SK-N-SH (cell line): ENCODE measurements around the gene DENND2A. TPM values are rescaled to one million over a fixed set of nuclear protein-coding genes. Genes with fewer than 3 reads are reported as not detected.

Experiments used
- CTCF ChIA-PET: fragments of 300-600, 350-600 bp; formaldehyde crosslinking; extraction: SDS; loops from one replicate; lab custom pipeline; 2021; lab: Yijun Ruan, JAX
- POLR2A ChIA-PET: fragments of 350-600 bp; sonication (Branson Sonifier 250); formaldehyde crosslinking; extraction: SDS; loops from one replicate; lab custom pipeline; 2020; ENCODE audit warnings: antibody characterized with exemption, inconsistent platforms; lab: Yijun Ruan, JAX
- DNase-seq: peaks from one replicate; pipeline ENCODE4 v3.0.0; 2012
- H2AFZ ChIP-seq: fragments of 200-600 bp; sonication (generic); 2 replicates; pipeline ENCODE4 v1.8.1; 2016; ENCODE audit warnings: antibody characterized with exemption, mild to moderate bottlenecking, low read depth
- H3F3A ChIP-seq: fragments of 200-600 bp; sonication (generic); replicated peaks from 2 replicates; pipeline ENCODE3; 2016; ENCODE audit warnings: antibody characterized with exemption, mild to moderate bottlenecking; ENCODE audit not compliant: insufficient read depth
- H3K27ac ChIP-seq, 2 experiments: fragments of 200-500 bp in 1 of 2; fragments of 200-600 bp in 1 of 2; sonication (Bioruptor generic) in 1 of 2; sonication (generic), shearing (Covaris generic) in 1 of 2; 2 replicates each; pipeline versions ENCODE4 v1.5.1 to v1.6.1; 2014 to 2016; ENCODE audit warnings: low read depth in 2 of 2, inconsistent platforms in 1 of 2, low read length in 1 of 2, mild to moderate bottlenecking in 1 of 2, mixed read lengths in 1 of 2
- H3K27me3 ChIP-seq: fragments of 200-600 bp; sonication (generic), shearing (Covaris generic); 2 replicates; pipeline ENCODE4 v1.6.1; 2016; ENCODE audit warnings: mixed run types; ENCODE audit not compliant: insufficient read depth
- H3K36me3 ChIP-seq, 2 experiments: fragments of 200-500 bp in 1 of 2; fragments of 200-600 bp in 1 of 2; sonication (Bioruptor generic) in 1 of 2; sonication (generic) in 1 of 2; replicated peaks in 1 of 2; 2 replicates each; pipeline versions ENCODE3 to v1.5.1; 2014 to 2016; ENCODE audit warnings: low read length in 1 of 2, mild to moderate bottlenecking in 1 of 2; ENCODE audit not compliant: insufficient read depth in 2 of 2, control insufficient read depth in 1 of 2
- H3K4me1 ChIP-seq, 2 experiments: fragments of 200-500 bp in 1 of 2; fragments of 200-600 bp in 1 of 2; sonication (Bioruptor generic) in 1 of 2; sonication (generic), shearing (Covaris generic) in 1 of 2; 2 replicates each; pipeline versions ENCODE4 v1.5.1 to v1.6.1; 2014 to 2016; ENCODE audit warnings: low read depth in 1 of 2, low read length in 1 of 2, mixed run types in 1 of 2; ENCODE audit not compliant: insufficient read depth in 2 of 2, control insufficient read depth in 1 of 2
- H3K4me2 ChIP-seq: fragments of 200-600 bp; sonication (generic), shearing (Covaris generic); 2 replicates; pipeline ENCODE4 v1.6.1; 2017; ENCODE audit warnings: mixed run types
- H3K4me3 ChIP-seq, 2 experiments: fragments of 200-500 bp in 1 of 2; fragments of 200-600 bp in 1 of 2; sonication (Bioruptor generic) in 1 of 2; sonication (generic), shearing (Covaris generic) in 1 of 2; 2 replicates each; pipeline versions ENCODE4 v1.5.1 to v1.8.1; 2014 to 2016; ENCODE audit warnings: low read depth in 2 of 2, inconsistent platforms in 1 of 2, low read length in 1 of 2, mild to moderate bottlenecking in 1 of 2, mixed read lengths in 1 of 2, moderate library complexity in 1 of 2
- H3K79me2 ChIP-seq: fragments of 200-600 bp; sonication (generic); 2 replicates; pipeline ENCODE4 v1.8.1; 2017; ENCODE audit warnings: mild to moderate bottlenecking; ENCODE audit not compliant: insufficient read depth
- H3K9ac ChIP-seq: fragments of 200-600 bp; sonication (generic); 2 replicates; pipeline ENCODE4 v1.6.1; 2017; ENCODE audit warnings: mixed run types
- H3K9me2 ChIP-seq: fragments of 200-600 bp; sonication (generic); 2 replicates; pipeline ENCODE4 v1.6.1; 2017; ENCODE audit warnings: mixed run types
- H3K9me3 ChIP-seq: fragments of 200-600 bp; sonication (generic); 2 replicates; pipeline ENCODE4 v1.6.1; 2017; ENCODE audit warnings: mixed run types, mild to moderate bottlenecking, moderate library complexity
- H4K20me1 ChIP-seq: fragments of 200-600 bp; sonication (generic); 2 replicates; pipeline ENCODE4 v1.6.1; 2017; ENCODE audit warnings: mild to moderate bottlenecking, mixed run types; ENCODE audit not compliant: insufficient read depth
- ELF1 ChIP-seq: IDR thresholded peaks from 2 replicates; pipeline ENCODE4 v1.4.0; 2012
- EZH2phosphoT487 ChIP-seq: fragments of 200-600 bp; sonication (generic); IDR thresholded peaks from 2 replicates; pipeline ENCODE4 v1.6.1; 2017; ENCODE audit warnings: low read depth, mixed run types, mild to moderate bottlenecking, antibody characterized with exemption, moderate library complexity, borderline replicate concordance
- FOSL2 ChIP-seq: IDR thresholded peaks from 2 replicates; pipeline ENCODE4 v1.4.0; 2012; ENCODE audit warnings: low read depth, mild to moderate bottlenecking, moderate library complexity, borderline replicate concordance
- FOXM1 ChIP-seq: IDR thresholded peaks from 2 replicates; pipeline ENCODE4 v1.4.0; 2012; ENCODE audit warnings: low read depth, mild to moderate bottlenecking
- NFIC ChIP-seq: IDR thresholded peaks from 2 replicates; pipeline ENCODE4 v1.4.0; 2012; ENCODE audit warnings: borderline replicate concordance
- NRF1 ChIP-seq: IDR thresholded peaks from 2 replicates; pipeline ENCODE4 v1.6.1; 2012; ENCODE audit warnings: low read depth, mild to moderate bottlenecking, low read length
- PBX3 ChIP-seq: IDR thresholded peaks from 2 replicates; pipeline ENCODE4; 2012
- POLR2AphosphoS5 ChIP-seq: IDR thresholded peaks from 2 replicates; pipeline ENCODE4 v1.6.1; 2012; ENCODE audit warnings: low read depth, low read length
- RCOR1 ChIP-seq: fragments of 150-350 bp; IDR thresholded peaks from 2 replicates; pipeline ENCODE4 v1.6.1; 2017; ENCODE audit warnings: antibody characterized with exemption, low read length
- RFX5 ChIP-seq: IDR thresholded peaks from 2 replicates; pipeline ENCODE4 v1.6.1; 2012; ENCODE audit warnings: mild to moderate bottlenecking, improper control_type of control experiment, low read length
- SMC3 ChIP-seq: IDR thresholded peaks from 2 replicates; pipeline ENCODE4 v1.6.1; 2012; ENCODE audit warnings: low read depth, low read length, improper control_type of control experiment
- TEAD4 ChIP-seq: IDR thresholded peaks from 2 replicates; pipeline ENCODE4 v1.4.0; 2012; ENCODE audit warnings: mild to moderate bottlenecking, borderline replicate concordance; ENCODE audit not compliant: insufficient read depth
- USF2 ChIP-seq: fragments of 150-350 bp; IDR thresholded peaks from 2 replicates; pipeline ENCODE4 v1.6.1; 2017; ENCODE audit warnings: antibody characterized with exemption, low read length, low read depth, borderline replicate concordance
- YY1 ChIP-seq: IDR thresholded peaks from 2 replicates; pipeline ENCODE4 v1.4.0; 2012; ENCODE audit warnings: low read depth, mild to moderate bottlenecking
- WGBS: methylation state at CpG from one replicate; pipeline ENCODE4 v1.1.6; 2017; ENCODE audit warnings: low lambda C conversion rate; 5-methylcytosine and 5-hydroxymethylcytosine counted together
- polyA plus RNA-seq, 3 experiments: library from polyadenylated mRNA; depleted of rRNA; stranded (reverse); fragments of >200 nt; gene quantifications; 2 replicates each; pipeline ENCODE4 v1.2.3, GENCODE V29; 2012
- TF ChIP-seq, protein P1 (sequence below): IDR thresholded peaks from 2 replicates; pipeline ENCODE4 v1.4.0; 2012; ENCODE audit warnings: low read depth, borderline replicate concordance

Gene DENND2A
- polyA plus RNA-seq, 1 of the 3 experiments (the other 2 are of a cell fraction), result 3.5 TPM

DNA sequence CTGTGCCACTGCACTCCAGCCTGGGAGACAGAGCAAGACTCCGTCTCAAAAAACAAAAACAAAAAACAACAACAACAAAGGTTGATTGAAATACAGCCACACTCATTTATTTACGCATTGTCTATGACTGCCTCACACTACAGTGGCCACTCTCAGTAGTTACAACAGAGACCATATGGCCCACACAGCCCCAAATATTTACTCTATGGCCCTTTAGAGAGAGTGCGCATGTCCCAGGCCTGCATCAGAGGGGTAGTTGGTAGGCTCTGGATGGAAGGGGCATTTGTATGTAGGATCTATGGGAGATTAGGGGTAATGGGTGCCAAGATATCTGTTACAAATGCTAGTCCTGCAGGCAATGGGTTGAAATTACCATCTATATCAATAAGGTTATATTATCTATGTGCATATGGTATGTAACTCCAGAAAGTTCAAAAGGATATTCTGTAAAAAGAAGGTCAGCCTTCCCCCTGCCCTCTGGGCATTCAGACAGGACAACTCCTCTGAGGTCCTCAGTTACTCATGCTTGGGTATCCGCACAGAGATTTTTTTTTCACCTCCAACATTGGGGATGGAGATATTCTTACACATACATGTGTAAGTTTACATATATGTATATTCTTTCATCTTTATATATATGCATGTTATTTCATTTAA is 56.3 kb downstream of the DENND2A start (continued):
- TF ChIP-seq USF2, result no peak

DNA sequence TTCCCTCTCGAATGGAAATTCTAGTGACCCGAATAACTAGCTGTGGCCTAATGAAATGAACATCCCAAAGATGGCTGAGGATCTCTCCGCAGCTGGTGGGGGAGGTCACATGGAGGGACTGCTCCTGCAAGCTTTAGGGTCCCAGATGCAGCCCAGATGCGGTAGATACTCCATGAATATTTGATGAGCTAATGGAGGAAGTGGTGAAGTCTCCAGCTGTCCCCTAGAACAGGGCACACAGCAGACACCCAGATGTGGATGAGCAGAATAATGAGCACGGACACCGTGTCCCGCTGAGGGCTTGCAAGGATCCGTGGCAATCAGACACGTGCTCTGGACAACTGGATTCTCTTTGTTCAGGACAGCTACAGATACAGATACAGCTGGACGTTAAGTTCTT is 59.2 kb downstream of the DENND2A start:
- H2AFZ ChIP-seq, result no peak overlapping the region
- 78% methylated on average over 10 of the region's 10 CpGs for WGBS
- H3K9ac ChIP-seq, result no peak overlapping the region
- no peak overlapping the region for H3K27ac ChIP-seq
- H3K79me2 ChIP-seq, result no peaks in the 10 kb centered on the region
- H3K36me3 ChIP-seq, result no peaks in the 10 kb centered on the region
- no peaks in the 10 kb centered on the region for H3K9me2 ChIP-seq
- CTCF ChIA-PET, result interaction anchor here (0.9 to 1.8 kb wide), 5 partner anchors 15 to 105 kb away, joined by 3 to 5 read pairs (median 5); no protein-coding TSS in a partner anchor
- H3K4me3 ChIP-seq, result no peak overlapping the region
- no peaks in the 10 kb centered on the region for H3F3A ChIP-seq
- H4K20me1 ChIP-seq, result no peaks in the 10 kb centered on the region
- no peaks in the 10 kb centered on the region for H3K9me3 ChIP-seq
- H3K4me2 ChIP-seq, result no peak overlapping the region
- no peaks in the 10 kb centered on the region for H3K4me1 ChIP-seq
- POLR2A ChIA-PET, result interaction anchor here (0.6 kb wide), 1 partner anchor 898 kb away, joined by 3 read pairs; no protein-coding TSS in a partner anchor
- TF ChIP-seq NFIC, result no peak
- no peak for TF ChIP-seq FOSL2
- TF ChIP-seq SMC3, result no peak
- no peak for TF ChIP-seq POLR2AphosphoS5
- TF ChIP-seq, protein P1, sequence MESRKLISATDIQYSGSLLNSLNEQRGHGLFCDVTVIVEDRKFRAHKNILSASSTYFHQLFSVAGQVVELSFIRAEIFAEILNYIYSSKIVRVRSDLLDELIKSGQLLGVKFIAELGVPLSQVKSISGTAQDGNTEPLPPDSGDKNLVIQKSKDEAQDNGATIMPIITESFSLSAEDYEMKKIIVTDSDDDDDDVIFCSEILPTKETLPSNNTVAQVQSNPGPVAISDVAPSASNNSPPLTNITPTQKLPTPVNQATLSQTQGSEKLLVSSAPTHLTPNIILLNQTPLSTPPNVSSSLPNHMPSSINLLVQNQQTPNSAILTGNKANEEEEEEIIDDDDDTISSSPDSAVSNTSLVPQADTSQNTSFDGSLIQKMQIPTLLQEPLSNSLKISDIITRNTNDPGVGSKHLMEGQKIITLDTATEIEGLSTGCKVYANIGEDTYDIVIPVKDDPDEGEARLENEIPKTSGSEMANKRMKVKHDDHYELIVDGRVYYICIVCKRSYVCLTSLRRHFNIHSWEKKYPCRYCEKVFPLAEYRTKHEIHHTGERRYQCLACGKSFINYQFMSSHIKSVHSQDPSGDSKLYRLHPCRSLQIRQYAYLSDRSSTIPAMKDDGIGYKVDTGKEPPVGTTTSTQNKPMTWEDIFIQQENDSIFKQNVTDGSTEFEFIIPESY, result no peak
- no peak for TF ChIP-seq ELF1
- no peaks in the 10 kb centered on the region for H3K27me3 ChIP-seq
- DNase-seq, result no peak

GRCh38 chr7:140577651-140578050 is 63.0 kb downstream of the DENND2A start:
- no peak overlapping the region for H2AFZ ChIP-seq
- H3K79me2 ChIP-seq, result no peaks in the 10 kb centered on the region
- no peaks in the 10 kb centered on the region for H3K9me2 ChIP-seq
- 89% methylated on average over 5 of the region's 5 CpGs for WGBS
- H3K9ac ChIP-seq, result no peak overlapping the region
- H3K27ac ChIP-seq, result no peak overlapping the region
- H3F3A ChIP-seq, result no peaks in the 10 kb centered on the region
- POLR2A ChIA-PET, result no interaction called here
- H3K9me3 ChIP-seq, result no peaks in the 10 kb centered on the region
- H3K4me2 ChIP-seq, result no peak overlapping the region
- H4K20me1 ChIP-seq, result no peaks in the 10 kb centered on the region
- CTCF ChIA-PET, result interaction anchor here (1.5 kb wide), 1 partner anchor 76 kb away, joined by 6 read pairs; no protein-coding TSS in a partner anchor
- no peak for TF ChIP-seq RCOR1
- no peak for TF ChIP-seq RFX5
- TF ChIP-seq PBX3, result no peak
- no peak for TF ChIP-seq NRF1
- TF ChIP-seq FOXM1, result no peak
- no peak for TF ChIP-seq FOSL2
- TF ChIP-seq YY1, result no peak
- TF ChIP-seq EZH2phosphoT487, result no peak
- no peak for TF ChIP-seq TEAD4
- H3K4me3 ChIP-seq, result no peak overlapping the region
- no peak for DNase-seq
- no peaks in the 10 kb centered on the region for H3K4me1 ChIP-seq
- no peaks in the 10 kb centered on the region for H3K27me3 ChIP-seq
- H3K36me3 ChIP-seq, result no peaks in the 10 kb centered on the region
